ENCODE measurements around the gene FGF11. TPM values are rescaled to one million over a fixed set of nuclear protein-coding genes. Genes with fewer than 3 reads are reported as not detected.

FGF11 gene
- total RNA-seq, 6 experiments from 2014 or later, result 0.10 to 0.31 (median 0.24) TPM; not detected in 3

- Mint-ChIP-seq H3K4me1 (ENCODE audit: low read depth) (peaks cover 6% of the 10 kb centered on the region; the same call in 1 of the 2 replicates), H3K4me3 (no peak overlapping the region), H3K27me3 (ENCODE audit: insufficient read depth) (peaks cover 1% of the 10 kb centered on the region), H3K36me3 (ENCODE audit: low read depth) (no peaks in the 10 kb centered on the region), H3K27ac (no peak overlapping the region), H3K9me3 (no peaks in the 10 kb centered on the region)
- no peak for DNase-seq
- no peak for TF ChIP-seq CTCF (IDR thresholded peaks at IDR 0.05)
Measured at GRCh38 chr17:7426896-7427489, 12.3 kb upstream of the FGF11 start.

- no peak for DNase-seq
- Mint-ChIP-seq H3K27ac (no peak overlapping the region), H3K4me3 (no peak overlapping the region), H3K27me3 (ENCODE audit: insufficient read depth) (no peaks in the 10 kb centered on the region; the same call in none of the 2 replicates), H3K36me3 (ENCODE audit: low read depth) (no peaks in the 10 kb centered on the region), H3K9me3 (no peaks in the 10 kb centered on the region), H3K4me1 (ENCODE audit: low read depth) (peaks cover 6% of the 10 kb centered on the region; the same call in 1 of the 2 replicates)
- TF ChIP-seq CTCF (IDR thresholded peaks at IDR 0.05), result no peak
Measured at GRCh38 chr17:7427549-7427948, 11.8 kb upstream of the FGF11 start.

GRCh38 chr17:7428557-7428956, 10.8 kb upstream of the FGF11 start, which contains the start of gene SPEM3:
Gene SPEM3 (plus strand): TSS chr17:7428857. CDS start chr17:7428903, 46 bp downstream.
- Mint-ChIP-seq H3K27me3 (ENCODE audit: insufficient read depth) (no peaks in the 10 kb centered on the region; the same call in none of the 2 replicates), H3K9me3 (no peaks in the 10 kb centered on the region), H3K27ac (no peak within 1 kb of the TSS), H3K4me3 (no peak within 1 kb of the TSS), H3K36me3 (ENCODE audit: low read depth) (no peaks in the 10 kb centered on the region), H3K4me1 (ENCODE audit: low read depth) (peaks cover 6% of the 10 kb centered on the region; the same call in 1 of the 2 replicates)
- no peak for TF ChIP-seq CTCF (IDR thresholded peaks at IDR 0.05)
- no peak for DNase-seq

GRCh38 chr17:7429722-7430121, 9.6 kb upstream of the FGF11 start:
- Mint-ChIP-seq H3K27me3 (ENCODE audit: insufficient read depth) (no peaks in the 10 kb centered on the region; the same call in none of the 2 replicates), H3K9me3 (no peaks in the 10 kb centered on the region), H3K4me3 (no peak overlapping the region), H3K27ac (no peak overlapping the region), H3K36me3 (ENCODE audit: low read depth) (no peaks in the 10 kb centered on the region), H3K4me1 (ENCODE audit: low read depth) (peaks cover 6% of the 10 kb centered on the region; the same call in 1 of the 2 replicates)
- TF ChIP-seq CTCF (IDR thresholded peaks at IDR 0.05), result no peak
- no peak for DNase-seq

- TF ChIP-seq CTCF (IDR thresholded peaks at IDR 0.05), result no peak
- H3K9me3 Mint-ChIP-seq, result no peaks in the 10 kb centered on the region
- no peaks in the 10 kb centered on the region; the same call in none of the 2 replicates for H3K27me3 Mint-ChIP-seq (ENCODE audit: insufficient read depth)
- no peak overlapping the region for H3K4me3 Mint-ChIP-seq
- DNase-seq, result no peak
- H3K27ac Mint-ChIP-seq, result no peak overlapping the region
- peaks cover 19% of the 10 kb centered on the region for H3K4me1 Mint-ChIP-seq (ENCODE audit: low read depth)
- no peaks in the 10 kb centered on the region for H3K36me3 Mint-ChIP-seq (ENCODE audit: low read depth)
Measured at GRCh38 chr17:7431231-7431630, 8.1 kb upstream of the FGF11 start.

Measured in HFFc6 (cell line).